HG03097 (cell line): ENCODE measurements around the gene ISG20L2.
A peak's percentile ranks its signal among the peaks of the same experiment; 100 is the strongest.

Experiments
- ATAC-seq: cut with Tn5 transposase; IDR thresholded peaks from one replicate; pipeline ENCODE4 v1.9.1; 2021; ENCODE audit not compliant: unreplicated experiment, low FRiP score

The ISG20L2 gene

GRCh38 chr1:156755527-156755950 is 27.0 kb upstream of the ISG20L2 start:
- ATAC-seq, result no peak

- no peak for ATAC-seq
Observed at GRCh38 chr1:156754219-156754618, 25.7 kb upstream of the ISG20L2 start.

- no peak for ATAC-seq
Observed at GRCh38 chr1:156752843-156753482, 24.4 kb upstream of the ISG20L2 start.

GRCh38 chr1:156751757-156752481 is 23.4 kb upstream of the ISG20L2 start:
- ATAC-seq, result peak; percentile 70

GRCh38 chr1:156751451-156751756 is 22.8 kb upstream of the ISG20L2 start, which contains the start of gene HDGF:
Gene HDGF (minus strand): TSS chr1:156751675. CDS start chr1:156751429, 246 bp downstream.
- no peak for ATAC-seq

GRCh38 chr1:156750711-156751450 is 22.3 kb upstream of the ISG20L2 start:
- peak; percentile 6 for ATAC-seq

- no peak for ATAC-seq
Observed at GRCh38 chr1:156750191-156750672, 21.7 kb upstream of the ISG20L2 start.

GRCh38 chr1:156749419-156750118 is 21.0 kb upstream of the ISG20L2 start:
- ATAC-seq, result no peak

- no peak for ATAC-seq
Observed at GRCh38 chr1:156748670-156749418, 20.3 kb upstream of the ISG20L2 start.

GRCh38 chr1:156747742-156748669 is 19.4 kb upstream of the ISG20L2 start:
- no peak for ATAC-seq

- ATAC-seq, result no peak
Observed at GRCh38 chr1:156746728-156747631, 18.4 kb upstream of the ISG20L2 start.

GRCh38 chr1:156746406-156746727 is 17.8 kb upstream of the ISG20L2 start:
- no peak for ATAC-seq

GRCh38 chr1:156745881-156746280 is 17.3 kb upstream of the ISG20L2 start:
- ATAC-seq, result no peak

- ATAC-seq, result no peak
Observed at GRCh38 chr1:156744786-156745419, 16.3 kb upstream of the ISG20L2 start.

GRCh38 chr1:156744344-156744743 is 15.8 kb upstream of the ISG20L2 start:
- ATAC-seq, result no peak

GRCh38 chr1:156743367-156744302 is 15.1 kb upstream of the ISG20L2 start:
- no peak for ATAC-seq

- ATAC-seq, result no peak
Observed at GRCh38 chr1:156742801-156743200, 14.2 kb upstream of the ISG20L2 start.
